ENCODE measurements around the gene ZFAND3.

ZFAND3 gene

GRCh38 chr6:37848371-37848770 is 28.8 kb downstream of the ZFAND3 start:
- H3K27ac ChIP-seq (ENCODE audit: low read length) = no peak overlapping the region
- H3K4me2 ChIP-seq (ENCODE audit: low read depth, low read length) = no peak overlapping the region
- H3K36me3 ChIP-seq (replicated peaks; ENCODE audit: insufficient read depth, low read length) = no peaks in the 10 kb centered on the region
- no peaks in the 10 kb centered on the region for H3K4me1 ChIP-seq (ENCODE audit: low read length)
- H2AFZ ChIP-seq (ENCODE audit: low read length) = no peak overlapping the region
- H3K9ac ChIP-seq (ENCODE audit: low read length) = no peak overlapping the region
- no peak for TF ChIP-seq EZH2 (optimal IDR thresholded peaks at IDR 0.05; ENCODE audit: low read depth, low read length)
- TF ChIP-seq EZH2phosphoT487 (IDR thresholded peaks at IDR 0.05; ENCODE audit: low read length) = no peak
- no peak for TF ChIP-seq CTCF (IDR thresholded peaks at IDR 0.05; ENCODE audit: low read length)
- H3K9me2 ChIP-seq (replicated peaks; ENCODE audit: insufficient read depth, low read length) = no peaks in the 10 kb centered on the region
- no peaks in the 10 kb centered on the region for H3F3A ChIP-seq (ENCODE audit: insufficient read depth, low read length)
- no peaks in the 10 kb centered on the region for H3K9me3 ChIP-seq (replicated peaks; ENCODE audit: insufficient read depth, low read length)
- no peaks in the 10 kb centered on the region for H3K27me3 ChIP-seq (replicated peaks; ENCODE audit: insufficient read depth, low read length)
- no peak for DNase-seq
- H3K4me3 ChIP-seq (ENCODE audit: low read length) = no peak overlapping the region
- peaks cover 76% of the 10 kb centered on the region for H3K79me2 ChIP-seq (ENCODE audit: low read length)
- H4K20me1 ChIP-seq (ENCODE audit: insufficient read depth, low read length) = 0 out of 2 replicates have a peak, but pooled peaks cover 4% of the 10 kb centered on the region

GRCh38 chr6:37850260-37850659 is 30.7 kb downstream of the ZFAND3 start:
- Histone ChIP-seq H3K9ac (ENCODE audit: low read length) (no peak overlapping the region), H3F3A (ENCODE audit: insufficient read depth, low read length) (no peaks in the 10 kb centered on the region), H3K9me2 (replicated peaks; ENCODE audit: insufficient read depth, low read length) (no peaks in the 10 kb centered on the region), H3K4me1 (ENCODE audit: low read length) (no peaks in the 10 kb centered on the region), H3K27ac (ENCODE audit: low read length) (no peak overlapping the region), H3K36me3 (replicated peaks; ENCODE audit: insufficient read depth, low read length) (no peaks in the 10 kb centered on the region), H3K79me2 (ENCODE audit: low read length) (peaks cover 67% of the 10 kb centered on the region), H3K27me3 (replicated peaks; ENCODE audit: insufficient read depth, low read length) (no peaks in the 10 kb centered on the region), H4K20me1 (ENCODE audit: insufficient read depth, low read length) (0 out of 2 replicates have a peak, but pooled peaks cover 4% of the 10 kb centered on the region), H3K4me2 (ENCODE audit: low read depth, low read length) (no peak overlapping the region), H3K4me3 (ENCODE audit: low read length) (no peak overlapping the region), H3K9me3 (replicated peaks; ENCODE audit: insufficient read depth, low read length) (no peaks in the 10 kb centered on the region), H2AFZ (ENCODE audit: low read length) (no peak overlapping the region)
- TF ChIP-seq EZH2 (optimal IDR thresholded peaks at IDR 0.05; ENCODE audit: low read depth, low read length) = no peak
- TF ChIP-seq CTCF (IDR thresholded peaks at IDR 0.05; ENCODE audit: low read length) = no peak
- no peak for TF ChIP-seq EZH2phosphoT487 (IDR thresholded peaks at IDR 0.05; ENCODE audit: low read length)
- DNase-seq = no peak

GRCh38 chr6:37850728-37851285 is 31.3 kb downstream of the ZFAND3 start:
- Histone ChIP-seq H3K9ac (ENCODE audit: low read length) (no peak overlapping the region), H3K4me1 (ENCODE audit: low read length) (no peaks in the 10 kb centered on the region), H3K36me3 (replicated peaks; ENCODE audit: insufficient read depth, low read length) (no peaks in the 10 kb centered on the region), H3F3A (ENCODE audit: insufficient read depth, low read length) (no peaks in the 10 kb centered on the region), H4K20me1 (ENCODE audit: insufficient read depth, low read length) (0 out of 2 replicates have a peak, but pooled peaks cover 4% of the 10 kb centered on the region), H3K4me3 (ENCODE audit: low read length) (no peak overlapping the region), H3K9me3 (replicated peaks; ENCODE audit: insufficient read depth, low read length) (no peaks in the 10 kb centered on the region), H3K27me3 (replicated peaks; ENCODE audit: insufficient read depth, low read length) (no peaks in the 10 kb centered on the region), H3K27ac (ENCODE audit: low read length) (no peak overlapping the region), H3K4me2 (ENCODE audit: low read depth, low read length) (no peak overlapping the region), H3K9me2 (replicated peaks; ENCODE audit: insufficient read depth, low read length) (no peaks in the 10 kb centered on the region), H3K79me2 (ENCODE audit: low read length) (peaks cover 67% of the 10 kb centered on the region), H2AFZ (ENCODE audit: low read length) (no peak overlapping the region)
- TF ChIP-seq EZH2 (optimal IDR thresholded peaks at IDR 0.05; ENCODE audit: low read depth, low read length) (no peak), EZH2phosphoT487 (IDR thresholded peaks at IDR 0.05; ENCODE audit: low read length) (no peak)
- DNase-seq = no peak

GRCh38 chr6:37851997-37852524 is 32.5 kb downstream of the ZFAND3 start:
- H3K9me2 ChIP-seq (replicated peaks; ENCODE audit: insufficient read depth, low read length) = no peaks in the 10 kb centered on the region
- 0 out of 2 replicates have a peak, but pooled peaks cover 4% of the 10 kb centered on the region for H4K20me1 ChIP-seq (ENCODE audit: insufficient read depth, low read length)
- H3K27me3 ChIP-seq (replicated peaks; ENCODE audit: insufficient read depth, low read length) = no peaks in the 10 kb centered on the region
- TF ChIP-seq EZH2phosphoT487 (IDR thresholded peaks at IDR 0.05; ENCODE audit: low read length) = no peak
- no peak for TF ChIP-seq EZH2 (optimal IDR thresholded peaks at IDR 0.05; ENCODE audit: low read depth, low read length)
- TF ChIP-seq CTCF (IDR thresholded peaks at IDR 0.05; ENCODE audit: low read length) = no peak
- no peak overlapping the region for H3K4me3 ChIP-seq (ENCODE audit: low read length)
- no peak for DNase-seq
- H3K36me3 ChIP-seq (replicated peaks; ENCODE audit: insufficient read depth, low read length) = no peaks in the 10 kb centered on the region
- no peak overlapping the region for H2AFZ ChIP-seq (ENCODE audit: low read length)
- no peak overlapping the region for H3K4me2 ChIP-seq (ENCODE audit: low read depth, low read length)
- H3K9me3 ChIP-seq (replicated peaks; ENCODE audit: insufficient read depth, low read length) = no peaks in the 10 kb centered on the region
- H3K27ac ChIP-seq (ENCODE audit: low read length) = no peak overlapping the region
- H3F3A ChIP-seq (ENCODE audit: insufficient read depth, low read length) = no peaks in the 10 kb centered on the region
- H3K79me2 ChIP-seq (ENCODE audit: low read length) = peaks cover 68% of the 10 kb centered on the region
- no peak overlapping the region for H3K9ac ChIP-seq (ENCODE audit: low read length)
- no peaks in the 10 kb centered on the region for H3K4me1 ChIP-seq (ENCODE audit: low read length)
